ENCODE measurements around the gene CD58. TPM values are rescaled to one million over a fixed set of nuclear protein-coding genes. Genes with fewer than 3 reads are reported as not detected.
"Not testable (repeated sequence)": the region's sequence is repeated elsewhere in the genome, so short reads cannot be mapped to it uniquely, and the experiment has no call there.

Gene CD58
- 10 to 100 TPM; 25.2 to 30.9 TPM for total RNA-seq
- polyA plus RNA-seq: 10 to 100 TPM; 58.2 to 61.3 TPM

GRCh38 chr1:116570358-116571214 lies at the start of gene CD58:
Gene CD58, minus strand, starts transcription at chr1:116571026. Its CDS starts 54 bp downstream, at chr1:116570972.
- Mint-ChIP-seq H3K27ac (peak within 1 kb of the TSS; percentile 90 to 98 (median 97)), H3K36me3 (peaks cover 0 to 14% of the 10 kb centered on the region in 2 donors), H3K27me3 (peaks cover 0 to 2% of the 10 kb centered on the region in 2 donors), H3K4me3 (peak within 1 kb of the TSS; percentile 89 to 99 (median 94)), H3K9me3 (no peaks in the 10 kb centered on the region), H3K4me1 (peaks cover 35 to 64% (median 49%) of the 10 kb centered on the region in 4 donors)
- CTCF ChIA-PET (ENCODE audit: partially characterized antibody): interaction anchor here (0.8 to 3.0 kb wide), 5 partner anchors 22 to 154 kb away, joined by 3 to 15 read pairs (median 4); no protein-coding TSS in a partner anchor
- peak within 1 kb of the TSS; percentile 80 to 93 for H3K4me3 ChIP-seq (ENCODE audit: low read length in 2 of 2)
- no peaks in the 10 kb centered on the region for H3K36me3 ChIP-seq (ENCODE audit: insufficient read depth, low read length)
- no peaks in the 10 kb centered on the region for H3K9me3 ChIP-seq (ENCODE audit: control insufficient read depth in 1 of 2, low read length in 2 of 2)
- no peaks in the 10 kb centered on the region for H3K27me3 ChIP-seq (ENCODE audit: insufficient read depth, low read length)
- intact Hi-C loops (cut with micrococcal nuclease): loop anchor here (1.0 to 5.0 kb wide), 6 partner anchors 11 to 196 kb away; no protein-coding TSS in a partner anchor
- peaks cover 62% of the 10 kb centered on the region for H3K4me1 ChIP-seq (ENCODE audit: insufficient read depth, low read length)
- peak; percentile 74 to 81 (median 75) for DNase-seq
- peak within 1 kb of the TSS; percentile 93 for H3K27ac ChIP-seq (ENCODE audit: low read depth, low read length)
- POLR2A ChIA-PET (ENCODE audit: partially characterized antibody): interaction anchor here (0.5 to 4.3 kb wide), 6 partner anchors 13 to 195 kb away, joined by 3 to 29 read pairs (median 14); no protein-coding TSS in a partner anchor

- DNase-seq; H3K27me3 ChIP-seq (ENCODE audit: insufficient read depth, low read length); H3K27ac ChIP-seq (ENCODE audit: low read depth, low read length); H3K9me3 Mint-ChIP-seq; H3K4me3 Mint-ChIP-seq; H3K4me3 ChIP-seq (ENCODE audit: low read length in 2 of 2); H3K36me3 Mint-ChIP-seq; H3K27ac Mint-ChIP-seq; CTCF ChIA-PET (ENCODE audit: partially characterized antibody); H3K9me3 ChIP-seq (ENCODE audit: control insufficient read depth in 1 of 2, low read length in 2 of 2); H3K4me1 Mint-ChIP-seq; POLR2A ChIA-PET (ENCODE audit: partially characterized antibody); H3K36me3 ChIP-seq (ENCODE audit: insufficient read depth, low read length); H3K4me1 ChIP-seq (ENCODE audit: insufficient read depth, low read length); H3K27me3 Mint-ChIP-seq; intact Hi-C loops (cut with micrococcal nuclease): not testable (repeated sequence)
Measured at GRCh38 chr1:116620392-116620791, 49.6 kb upstream of the CD58 start.

GRCh38 chr1:116619106-116619505 lies 48.3 kb upstream of the CD58 start:
- H3K27me3 ChIP-seq (ENCODE audit: insufficient read depth, low read length); H3K4me3 ChIP-seq (ENCODE audit: low read length in 2 of 2); H3K9me3 ChIP-seq (ENCODE audit: control insufficient read depth in 1 of 2, low read length in 2 of 2); DNase-seq; H3K9me3 Mint-ChIP-seq; H3K4me1 ChIP-seq (ENCODE audit: insufficient read depth, low read length); CTCF ChIA-PET (ENCODE audit: partially characterized antibody); H3K36me3 ChIP-seq (ENCODE audit: insufficient read depth, low read length); H3K27ac Mint-ChIP-seq; H3K4me1 Mint-ChIP-seq; H3K4me3 Mint-ChIP-seq; H3K27ac ChIP-seq (ENCODE audit: low read depth, low read length); intact Hi-C loops (cut with micrococcal nuclease); H3K27me3 Mint-ChIP-seq; H3K36me3 Mint-ChIP-seq; POLR2A ChIA-PET (ENCODE audit: partially characterized antibody): not testable (repeated sequence)

GRCh38 chr1:116617808-116618207 lies 47.0 kb upstream of the CD58 start:
- H3K36me3 Mint-ChIP-seq; H3K4me1 ChIP-seq (ENCODE audit: insufficient read depth, low read length); H3K4me3 Mint-ChIP-seq; H3K27me3 ChIP-seq (ENCODE audit: insufficient read depth, low read length); H3K27ac ChIP-seq (ENCODE audit: low read depth, low read length); CTCF ChIA-PET (ENCODE audit: partially characterized antibody); H3K36me3 ChIP-seq (ENCODE audit: insufficient read depth, low read length); H3K4me3 ChIP-seq (ENCODE audit: low read length in 2 of 2); intact Hi-C loops (cut with micrococcal nuclease); H3K9me3 Mint-ChIP-seq; H3K27ac Mint-ChIP-seq; POLR2A ChIA-PET (ENCODE audit: partially characterized antibody); DNase-seq; H3K27me3 Mint-ChIP-seq; H3K4me1 Mint-ChIP-seq; H3K9me3 ChIP-seq (ENCODE audit: control insufficient read depth in 1 of 2, low read length in 2 of 2): not testable (repeated sequence)

- H3K9me3 Mint-ChIP-seq; H3K4me3 Mint-ChIP-seq; POLR2A ChIA-PET (ENCODE audit: partially characterized antibody); H3K4me3 ChIP-seq (ENCODE audit: low read length in 2 of 2); H3K36me3 ChIP-seq (ENCODE audit: insufficient read depth, low read length); H3K27me3 ChIP-seq (ENCODE audit: insufficient read depth, low read length); intact Hi-C loops (cut with micrococcal nuclease); CTCF ChIA-PET (ENCODE audit: partially characterized antibody); DNase-seq; H3K27ac ChIP-seq (ENCODE audit: low read depth, low read length); H3K4me1 ChIP-seq (ENCODE audit: insufficient read depth, low read length); H3K36me3 Mint-ChIP-seq; H3K9me3 ChIP-seq (ENCODE audit: control insufficient read depth in 1 of 2, low read length in 2 of 2); H3K27me3 Mint-ChIP-seq; H3K27ac Mint-ChIP-seq; H3K4me1 Mint-ChIP-seq: not testable (repeated sequence)
Measured at GRCh38 chr1:116613825-116614224, 43.0 kb upstream of the CD58 start.

GRCh38 chr1:116609801-116610371 lies 39.1 kb upstream of the CD58 start:
- H3K27me3 Mint-ChIP-seq; H3K36me3 Mint-ChIP-seq; POLR2A ChIA-PET (ENCODE audit: partially characterized antibody); H3K36me3 ChIP-seq (ENCODE audit: insufficient read depth, low read length); H3K27me3 ChIP-seq (ENCODE audit: insufficient read depth, low read length); H3K9me3 ChIP-seq (ENCODE audit: control insufficient read depth in 1 of 2, low read length in 2 of 2); H3K27ac Mint-ChIP-seq; intact Hi-C loops (cut with micrococcal nuclease); DNase-seq; H3K27ac ChIP-seq (ENCODE audit: low read depth, low read length); H3K4me3 ChIP-seq (ENCODE audit: low read length in 2 of 2); CTCF ChIA-PET (ENCODE audit: partially characterized antibody); H3K9me3 Mint-ChIP-seq; H3K4me3 Mint-ChIP-seq: not testable (repeated sequence)
- peaks cover 11% of the 10 kb centered on the region for H3K4me1 ChIP-seq (ENCODE audit: insufficient read depth, low read length)
- peaks cover 4 to 15% (median 11%) of the 10 kb centered on the region in 4 donors for H3K4me1 Mint-ChIP-seq

- intact Hi-C loops (cut with micrococcal nuclease); H3K27ac Mint-ChIP-seq; H3K9me3 Mint-ChIP-seq; CTCF ChIA-PET (ENCODE audit: partially characterized antibody); H3K27me3 Mint-ChIP-seq; DNase-seq; H3K9me3 ChIP-seq (ENCODE audit: control insufficient read depth in 1 of 2, low read length in 2 of 2); H3K27me3 ChIP-seq (ENCODE audit: insufficient read depth, low read length); H3K4me3 ChIP-seq (ENCODE audit: low read length in 2 of 2); H3K4me3 Mint-ChIP-seq; H3K27ac ChIP-seq (ENCODE audit: low read depth, low read length); H3K36me3 ChIP-seq (ENCODE audit: insufficient read depth, low read length); POLR2A ChIA-PET (ENCODE audit: partially characterized antibody); H3K36me3 Mint-ChIP-seq: not testable (repeated sequence)
- peaks cover 4 to 15% (median 11%) of the 10 kb centered on the region in 4 donors for H3K4me1 Mint-ChIP-seq
- peaks cover 11% of the 10 kb centered on the region for H3K4me1 ChIP-seq (ENCODE audit: insufficient read depth, low read length)
Measured at GRCh38 chr1:116608841-116609240, 38.0 kb upstream of the CD58 start.

Data from CD4-positive, alpha-beta memory T cell (primary cell).